ENCODE results near the gene ERICH6B.

ERICH6B gene

GRCh38 chr13:45598597-45598996, 16.9 kb downstream of the ERICH6B start:
- DNase-seq, result no peak

GRCh38 chr13:45596800-45597475, 18.6 kb downstream of the ERICH6B start:
- no peak for DNase-seq

- no peak for DNase-seq
Observed at GRCh38 chr13:45595965-45596364, 19.6 kb downstream of the ERICH6B start.

GRCh38 chr13:45594764-45595163, 20.8 kb downstream of the ERICH6B start:
- DNase-seq, result no peak

GRCh38 chr13:45594227-45594626, 21.3 kb downstream of the ERICH6B start:
- DNase-seq, result no peak

GRCh38 chr13:45592758-45593157, 22.8 kb downstream of the ERICH6B start:
- no peak for DNase-seq

- DNase-seq, result no peak
Observed at GRCh38 chr13:45590066-45590465, 25.5 kb downstream of the ERICH6B start.

- DNase-seq, result no peak
Observed at GRCh38 chr13:45587897-45588296, 27.6 kb downstream of the ERICH6B start.

GRCh38 chr13:45584816-45585215, 30.7 kb downstream of the ERICH6B start:
- DNase-seq, result no peak

- DNase-seq, result no peak
Observed at GRCh38 chr13:45582408-45583076, 33.0 kb downstream of the ERICH6B start.

GRCh38 chr13:45576466-45576865, 39.1 kb downstream of the ERICH6B start:
- no peak for DNase-seq

- DNase-seq, result no peak
Observed at GRCh38 chr13:45575830-45576180, 39.7 kb downstream of the ERICH6B start.

GRCh38 chr13:45575146-45575829, 40.3 kb downstream of the ERICH6B start:
- no peak for DNase-seq

- DNase-seq, result no peak
Observed at GRCh38 chr13:45565331-45565730, 50.2 kb downstream of the ERICH6B start.

GRCh38 chr13:45564133-45564776, 51.3 kb downstream of the ERICH6B start:
- peak; percentile 64 for DNase-seq

- DNase-seq, result no peak
Observed at GRCh38 chr13:45554604-45555109, 60.9 kb downstream of the ERICH6B start.

- no peak for DNase-seq
Observed at GRCh38 chr13:45548281-45548680, 67.3 kb downstream of the ERICH6B start.

- DNase-seq, result no peak
Observed at GRCh38 chr13:45546410-45546765, 69.2 kb downstream of the ERICH6B start.

- no peak for DNase-seq
Observed at GRCh38 chr13:45545686-45546409, 69.7 kb downstream of the ERICH6B start.

GRCh38 chr13:45544520-45544919, 71.0 kb downstream of the ERICH6B start:
- no peak for DNase-seq

GRCh38 chr13:45542878-45543277, 72.7 kb downstream of the ERICH6B start:
- no peak for DNase-seq

GRCh38 chr13:45542391-45542790, 73.1 kb downstream of the ERICH6B start:
- DNase-seq, result no peak

- DNase-seq, result no peak
Observed at GRCh38 chr13:45541806-45542205, 73.7 kb downstream of the ERICH6B start.
